GM19395 (cell line): ENCODE measurements around the gene ESYT2.

Source experiments
- ATAC-seq: cut with Tn5 transposase; IDR thresholded peaks from one replicate; pipeline ENCODE4 v1.9.1; 2021; ENCODE audit warnings: mild to moderate bottlenecking, moderate library complexity; ENCODE audit not compliant: unreplicated experiment

The ESYT2 gene

DNA sequence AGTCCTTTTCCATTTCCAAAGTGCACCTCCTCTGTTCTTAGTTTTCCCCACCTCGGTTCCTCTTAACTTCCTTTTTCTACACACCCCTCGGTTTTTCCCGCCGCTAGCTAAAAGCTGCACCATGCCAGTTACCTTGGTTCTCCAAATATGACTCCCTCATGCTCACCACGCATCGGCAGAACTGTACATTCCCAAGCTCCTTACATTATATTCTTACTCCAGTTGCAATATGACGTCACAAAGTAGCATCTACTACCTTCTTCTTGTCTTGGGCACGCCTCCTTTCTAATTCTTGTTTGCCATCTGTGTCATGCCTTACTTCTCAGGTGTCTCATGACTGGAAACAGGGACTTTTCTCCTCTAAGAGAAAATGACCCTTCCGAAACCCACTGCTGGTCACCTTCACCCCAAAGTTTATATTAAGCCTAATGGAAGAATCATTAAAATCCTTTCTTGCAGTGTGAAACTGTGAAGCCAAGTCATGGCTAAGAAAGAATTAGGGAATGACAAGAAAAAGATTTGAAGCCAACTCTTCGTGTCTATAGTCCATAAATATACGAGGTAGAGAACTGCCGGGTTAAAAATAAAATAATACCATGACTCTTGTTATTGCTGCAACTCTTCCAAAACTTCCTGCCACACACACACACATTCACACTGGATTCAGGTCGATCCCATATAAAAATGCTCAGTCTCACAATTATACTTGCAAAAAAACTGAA lies 1.7 kb downstream of the ESYT2 start:
- ATAC-seq = no peak

GRCh38 chr7:158825628-158826289 lies 3.5 kb downstream of the ESYT2 start:
- ATAC-seq = no peak

GRCh38 chr7:158824028-158824427 lies 5.3 kb downstream of the ESYT2 start:
- ATAC-seq = peak; percentile 71

- ATAC-seq = no peak
Observed at GRCh38 chr7:158821171-158822031, 7.9 kb downstream of the ESYT2 start.

DNA sequence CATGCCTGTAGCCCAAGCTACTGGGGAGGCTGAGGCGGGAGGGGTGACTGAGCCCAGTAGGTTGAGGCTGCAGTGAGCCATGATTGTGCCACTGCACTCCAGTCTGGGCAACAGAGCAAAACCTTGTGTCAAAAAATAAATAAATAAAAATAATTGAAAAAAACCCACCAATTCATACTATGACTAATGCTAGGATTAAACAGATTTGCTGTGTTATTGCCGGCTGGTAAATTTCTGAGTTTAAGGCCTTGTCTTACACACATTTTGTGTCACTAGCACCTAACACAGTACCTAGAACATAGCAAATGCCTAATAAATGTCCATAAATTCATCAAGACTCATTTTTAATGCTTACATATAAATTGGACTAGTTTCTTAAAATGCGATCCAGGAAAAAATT lies 8.7 kb downstream of the ESYT2 start:
- no peak for ATAC-seq

DNA sequence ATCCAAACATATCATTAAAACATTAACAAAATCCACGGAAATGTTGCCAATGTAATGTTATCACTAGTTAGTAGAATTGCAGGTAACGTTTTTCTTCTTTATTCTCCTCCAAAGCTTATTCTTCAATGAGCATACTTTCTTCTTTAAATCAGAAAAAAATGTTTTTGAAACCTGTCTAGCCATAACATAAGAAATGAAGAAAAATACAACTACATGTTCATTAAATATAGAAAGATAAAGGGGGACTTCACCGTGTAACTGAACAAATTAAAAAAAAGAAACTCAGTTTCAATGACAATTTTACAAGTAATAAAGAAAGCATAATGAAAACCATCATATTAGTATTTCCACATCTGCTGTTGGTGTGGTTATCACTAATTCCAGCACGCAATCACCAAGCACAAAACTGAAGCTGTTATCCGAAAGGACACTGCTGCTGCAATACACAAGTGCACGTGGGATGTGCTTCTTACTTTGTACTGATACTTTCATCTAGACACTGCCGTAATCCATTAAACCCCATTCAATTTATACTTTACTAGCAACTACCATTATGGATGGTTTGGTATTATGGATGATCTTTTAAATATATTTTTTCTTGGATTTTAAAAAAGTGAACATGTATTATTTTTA lies 9.6 kb downstream of the ESYT2 start:
- ATAC-seq = no peak

- peak; percentile 87 for ATAC-seq
Observed at GRCh38 chr7:158818325-158819213, 10.7 kb downstream of the ESYT2 start.

DNA sequence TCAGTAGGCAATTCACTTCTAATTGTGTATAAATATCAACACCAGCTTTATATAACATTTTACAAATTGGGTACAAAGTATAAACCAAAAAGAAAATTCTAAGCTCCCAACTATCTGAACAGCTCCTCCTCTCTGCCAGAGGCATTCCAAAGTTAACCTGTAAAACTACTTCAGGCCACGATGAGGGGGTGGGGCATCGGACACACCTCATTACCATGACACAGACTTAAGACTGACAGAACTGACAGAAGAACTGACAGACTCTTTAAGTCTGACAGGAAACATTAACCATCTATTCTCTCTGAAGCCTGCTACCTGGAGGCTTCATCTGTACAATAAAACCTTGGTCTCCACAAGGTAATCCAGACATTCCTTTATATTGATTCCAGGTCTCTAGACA lies 12.3 kb downstream of the ESYT2 start:
- no peak for ATAC-seq

GRCh38 chr7:158816271-158816670 lies 13.0 kb downstream of the ESYT2 start:
- ATAC-seq = no peak

GRCh38 chr7:158815800-158816128 lies 13.5 kb downstream of the ESYT2 start:
- no peak for ATAC-seq

GRCh38 chr7:158815083-158815799 lies 14.1 kb downstream of the ESYT2 start:
- no peak for ATAC-seq

DNA sequence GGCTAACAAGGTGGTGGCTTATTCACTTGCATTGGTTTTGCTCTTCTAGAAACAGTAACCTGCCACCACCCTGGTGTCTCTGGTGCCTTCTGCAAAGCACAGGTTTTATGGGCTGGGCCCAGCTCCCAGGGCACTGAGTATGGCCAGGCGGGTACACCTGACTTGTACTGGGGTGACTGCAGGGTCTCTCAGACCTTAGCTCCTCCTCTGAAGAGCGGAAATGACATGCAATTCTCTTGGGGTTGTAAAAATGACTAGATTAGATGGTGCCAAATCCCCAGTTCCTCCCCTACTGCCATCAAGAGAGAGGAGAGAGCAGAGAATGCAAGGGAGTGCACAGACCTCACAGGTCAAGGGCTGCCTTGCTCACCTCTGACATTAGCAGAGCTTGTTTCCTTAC lies 14.7 kb downstream of the ESYT2 start:
- ATAC-seq = peak; percentile 48

DNA sequence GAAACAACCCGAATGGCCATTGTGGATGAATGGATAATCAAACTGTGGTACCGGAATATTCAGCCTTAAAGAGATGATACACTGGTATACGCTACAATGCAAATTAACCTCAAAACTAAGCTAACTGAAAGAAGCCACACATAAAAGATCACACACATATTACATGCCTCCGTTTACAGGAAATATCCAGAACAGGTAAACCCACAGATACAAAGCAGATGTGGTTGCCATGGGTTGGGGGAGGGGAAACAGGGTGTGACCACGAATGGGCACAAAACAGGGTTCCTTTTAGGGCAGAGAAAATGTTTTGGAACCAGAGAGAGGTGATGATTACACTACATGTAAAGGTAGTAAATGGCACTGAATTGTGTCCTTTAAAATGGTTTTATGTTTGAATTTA lies 16.6 kb downstream of the ESYT2 start:
- no peak for ATAC-seq

DNA sequence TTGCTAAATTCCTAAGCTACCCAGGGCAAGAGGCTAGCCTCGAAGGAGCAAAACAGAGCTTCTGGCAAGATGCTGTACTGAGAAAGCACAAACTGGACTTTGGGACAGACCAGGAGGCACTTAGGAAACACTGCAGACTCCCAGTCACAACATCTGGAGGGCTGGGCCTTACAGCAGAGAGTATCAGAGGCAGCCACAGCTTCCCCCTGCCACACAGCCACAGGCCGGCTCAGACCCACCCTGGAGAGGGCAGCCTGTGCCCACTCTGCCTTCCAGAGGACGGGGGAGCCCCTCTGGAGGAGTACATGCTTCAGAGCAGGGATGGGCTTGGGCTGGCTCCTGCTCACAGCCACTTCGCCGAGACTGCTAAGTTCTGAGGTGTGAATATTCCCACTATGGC lies 17.4 kb downstream of the ESYT2 start:
- no peak for ATAC-seq

GRCh38 chr7:158811461-158811860 lies 17.8 kb downstream of the ESYT2 start:
- no peak for ATAC-seq

GRCh38 chr7:158810846-158811245 lies 18.5 kb downstream of the ESYT2 start:
- no peak for ATAC-seq

GRCh38 chr7:158809596-158809995 lies 19.7 kb downstream of the ESYT2 start:
- peak; percentile 96 for ATAC-seq

DNA sequence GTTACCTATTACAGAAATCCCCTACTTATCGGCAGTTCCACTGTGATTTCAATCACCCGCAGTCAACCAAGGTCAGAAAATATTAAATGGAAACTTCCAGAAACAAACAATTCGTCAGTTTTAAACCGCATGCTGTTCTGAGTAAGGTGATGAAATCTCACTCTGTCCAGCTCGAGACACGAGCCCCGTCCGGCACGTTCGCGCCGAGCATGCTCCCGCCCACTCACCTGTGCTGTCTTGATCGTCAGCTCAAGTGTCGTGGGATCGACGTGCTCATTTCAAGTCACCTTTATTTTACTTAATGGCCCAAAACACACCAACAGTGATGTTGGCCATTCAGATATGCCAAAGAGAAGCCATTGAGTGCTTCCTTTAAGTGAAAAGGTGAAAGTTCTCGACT lies 21.2 kb downstream of the ESYT2 start:
- ATAC-seq = no peak

- ATAC-seq = no peak
Observed at GRCh38 chr7:158805937-158806336, 23.4 kb downstream of the ESYT2 start.

DNA sequence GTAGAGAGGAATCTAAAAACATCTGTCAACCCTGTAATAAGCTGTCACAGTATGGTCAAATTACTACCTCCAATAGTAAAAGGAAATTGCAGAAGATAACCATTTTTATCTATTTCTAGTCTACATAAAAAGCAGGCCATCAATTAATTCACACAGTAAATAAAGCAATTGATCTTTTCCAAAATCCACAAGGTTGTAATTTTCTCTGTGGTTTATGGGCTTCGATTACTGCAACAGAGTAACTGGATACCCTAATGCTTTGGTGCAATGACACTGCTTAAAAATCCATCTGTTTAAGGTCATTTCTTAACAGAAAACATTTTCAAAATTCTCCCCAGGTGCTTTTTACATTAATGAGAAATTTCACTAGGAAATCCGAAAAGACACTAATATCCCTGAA lies 23.9 kb downstream of the ESYT2 start:
- ATAC-seq = no peak
